ENCODE measurements around the gene GSX2. TPM values are rescaled to one million over a fixed set of nuclear protein-coding genes. Genes with fewer than 3 reads are reported as not detected.

GSX2 gene
- total and polyA plus RNA-seq, 10 donors = 0.47 TPM; not detected in 9

DNA sequence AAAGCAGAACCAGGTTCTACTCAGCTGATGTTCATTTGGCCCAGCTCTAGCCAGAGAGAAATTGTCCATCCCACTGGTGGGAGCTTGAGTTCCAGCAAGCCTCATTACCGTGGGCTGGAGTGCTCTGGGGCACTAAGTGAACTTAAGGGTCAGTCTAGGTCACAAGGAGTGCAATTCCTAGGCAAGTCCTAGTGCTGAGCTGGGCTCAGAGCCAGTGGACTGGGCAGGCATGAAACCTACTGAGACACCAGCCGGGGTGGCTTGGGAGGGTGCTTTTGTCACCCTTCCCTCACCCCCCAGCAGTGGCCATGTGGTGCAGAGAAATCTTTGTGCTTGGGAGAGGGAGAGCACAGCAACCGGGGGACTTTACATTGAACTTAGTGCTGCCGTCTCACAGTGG is 39.4 kb downstream of the GSX2 start:
- Histone ChIP-seq H3K4me3 (no peak overlapping the region), H3K27ac (no peak overlapping the region), H3K9me3 (no peaks in the 10 kb centered on the region), H3K36me3 (no peaks in the 10 kb centered on the region), H3K27me3 (replicated peaks in 1 of 7) (no peaks in the 10 kb centered on the region), H3K4me1 (no peaks in the 10 kb centered on the region)
- intact Hi-C loops (cut with DNase I; ENCODE audit: low total_unique reads) = no loop called here
- no peak for DNase-seq
- 45 to 64% (median 63%) methylated on average over 4 of the region's 4 CpGs for WGBS, 5 donors
- TF ChIP-seq POLR2AphosphoS5 (IDR thresholded peaks at IDR 0.05) (no peak), POLR2A (IDR thresholded peaks at IDR 0.05) (no peak)
- TF ChIP-seq, protein P1, sequence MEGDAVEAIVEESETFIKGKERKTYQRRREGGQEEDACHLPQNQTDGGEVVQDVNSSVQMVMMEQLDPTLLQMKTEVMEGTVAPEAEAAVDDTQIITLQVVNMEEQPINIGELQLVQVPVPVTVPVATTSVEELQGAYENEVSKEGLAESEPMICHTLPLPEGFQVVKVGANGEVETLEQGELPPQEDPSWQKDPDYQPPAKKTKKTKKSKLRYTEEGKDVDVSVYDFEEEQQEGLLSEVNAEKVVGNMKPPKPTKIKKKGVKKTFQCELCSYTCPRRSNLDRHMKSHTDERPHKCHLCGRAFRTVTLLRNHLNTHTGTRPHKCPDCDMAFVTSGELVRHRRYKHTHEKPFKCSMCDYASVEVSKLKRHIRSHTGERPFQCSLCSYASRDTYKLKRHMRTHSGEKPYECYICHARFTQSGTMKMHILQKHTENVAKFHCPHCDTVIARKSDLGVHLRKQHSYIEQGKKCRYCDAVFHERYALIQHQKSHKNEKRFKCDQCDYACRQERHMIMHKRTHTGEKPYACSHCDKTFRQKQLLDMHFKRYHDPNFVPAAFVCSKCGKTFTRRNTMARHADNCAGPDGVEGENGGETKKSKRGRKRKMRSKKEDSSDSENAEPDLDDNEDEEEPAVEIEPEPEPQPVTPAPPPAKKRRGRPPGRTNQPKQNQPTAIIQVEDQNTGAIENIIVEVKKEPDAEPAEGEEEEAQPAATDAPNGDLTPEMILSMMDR (IDR thresholded peaks at IDR 0.05 in 8 of 11, conservative IDR thresholded peaks at IDR 0.05 in 3 of 11) = no peak

DNA sequence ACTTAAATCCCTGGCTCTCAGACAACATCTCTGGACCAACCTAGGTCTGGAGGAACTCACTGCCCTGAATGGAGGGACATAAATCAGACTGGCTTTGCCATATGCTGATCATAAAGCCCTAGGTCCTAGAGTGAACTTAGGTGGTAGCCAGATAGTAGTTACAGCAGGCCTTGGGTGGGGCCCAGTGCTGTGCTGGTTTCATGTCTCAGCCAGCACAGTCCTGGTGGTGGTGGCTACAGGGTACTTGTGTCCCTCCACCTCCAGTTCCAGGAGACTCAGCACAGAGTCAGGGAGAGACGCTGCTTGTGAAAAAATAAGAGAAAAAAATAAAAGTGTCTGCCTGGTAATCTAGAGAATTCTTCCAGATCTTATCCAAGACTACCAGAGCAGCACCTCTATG is 40.3 kb downstream of the GSX2 start:
- intact Hi-C loops (cut with DNase I; ENCODE audit: low total_unique reads) = no loop called here
- Histone ChIP-seq H3K36me3 (no peaks in the 10 kb centered on the region), H3K9me3 (no peaks in the 10 kb centered on the region), H3K27ac (no peak overlapping the region), H3K4me1 (no peaks in the 10 kb centered on the region), H3K27me3 (replicated peaks in 1 of 7) (no peaks in the 10 kb centered on the region), H3K4me3 (no peak overlapping the region)
- TF ChIP-seq, protein P1 (IDR thresholded peaks at IDR 0.05 in 8 of 11, conservative IDR thresholded peaks at IDR 0.05 in 3 of 11) = no peak
- no peak for TF ChIP-seq POLR2AphosphoS5 (IDR thresholded peaks at IDR 0.05)
- no peak for TF ChIP-seq POLR2A (IDR thresholded peaks at IDR 0.05)
- WGBS, 5 donors = 92 to 100% (median 96%) methylated on average over 1 of the region's 1 CpG
- DNase-seq = no peak

DNA sequence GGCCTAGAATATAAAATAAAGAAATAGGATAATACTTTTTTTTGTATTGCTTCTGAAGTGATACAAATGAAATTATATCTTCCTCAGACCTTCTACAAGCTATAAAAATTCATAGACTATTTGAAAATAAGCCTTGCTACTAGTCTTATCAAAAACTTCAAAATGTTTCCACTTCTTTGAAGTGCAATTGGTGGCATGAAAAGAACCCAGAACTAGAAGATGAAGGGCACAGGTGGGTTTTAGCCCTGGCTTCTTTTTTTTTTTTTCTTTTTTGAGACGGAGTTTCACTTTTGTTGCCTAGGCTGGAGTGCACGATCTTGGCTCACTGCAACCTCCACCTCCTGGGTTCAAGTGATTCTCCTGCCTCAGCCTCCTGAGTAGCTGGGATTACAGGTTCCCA is 44.2 kb downstream of the GSX2 start:
- no peak overlapping the region for H3K4me3 ChIP-seq
- TF ChIP-seq, protein P1 (IDR thresholded peaks at IDR 0.05 in 8 of 11, conservative IDR thresholded peaks at IDR 0.05 in 3 of 11) = no peak
- no peak for TF ChIP-seq POLR2AphosphoS5 (IDR thresholded peaks at IDR 0.05)
- no peak for TF ChIP-seq POLR2A (IDR thresholded peaks at IDR 0.05)
- no peaks in the 10 kb centered on the region for H3K36me3 ChIP-seq
- H3K27me3 ChIP-seq (replicated peaks in 1 of 7) = peaks cover 0 to 10% (median 3%) of the 10 kb centered on the region in 7 donors
- DNase-seq = no peak
- intact Hi-C loops (cut with DNase I; ENCODE audit: low total_unique reads) = no loop called here
- no peaks in the 10 kb centered on the region for H3K4me1 ChIP-seq
- H3K27ac ChIP-seq = no peak overlapping the region
- WGBS, 5 donors = 70 to 77% (median 75%) methylated on average over 2 of the region's 2 CpGs
- H3K9me3 ChIP-seq = peaks cover 0 to 6% (median 0%) of the 10 kb centered on the region in 8 donors

DNA sequence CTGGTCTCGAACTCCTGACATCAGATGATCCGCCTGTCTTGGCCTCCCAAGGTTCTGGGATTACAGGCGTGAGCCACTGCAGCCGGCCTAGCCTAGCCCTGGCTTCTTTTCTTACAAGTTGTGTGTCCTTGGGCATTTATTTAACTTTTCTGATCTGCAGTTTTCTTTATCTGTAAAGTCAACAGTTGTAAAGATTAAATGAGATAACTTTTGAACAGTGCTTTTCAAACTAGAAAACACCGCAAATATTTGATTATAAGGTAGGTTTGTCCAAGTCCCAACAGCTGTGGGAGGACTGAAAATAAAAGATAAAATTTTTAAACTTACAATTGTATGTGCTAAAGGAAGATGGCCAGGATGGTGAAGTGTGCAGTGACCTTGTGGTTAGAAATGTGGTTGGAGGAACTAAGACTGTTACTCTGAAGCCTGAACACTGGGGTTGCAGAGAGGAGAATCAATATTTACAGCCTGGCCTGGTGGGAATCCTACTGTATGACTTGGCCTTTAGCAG is 44.8 kb downstream of the GSX2 start:
- Histone ChIP-seq H3K27me3 (replicated peaks in 1 of 7) (peaks cover 0 to 15% (median 4%) of the 10 kb centered on the region in 7 donors), H3K36me3 (no peaks in the 10 kb centered on the region), H3K4me1 (no peaks in the 10 kb centered on the region), H3K27ac (no peak overlapping the region), H3K4me3 (no peak overlapping the region), H3K9me3 (peaks cover 0 to 8% (median 0%) of the 10 kb centered on the region in 8 donors)
- DNase-seq = no peak
- TF ChIP-seq POLR2AphosphoS5 (IDR thresholded peaks at IDR 0.05) = no peak
- no peak for TF ChIP-seq POLR2A (IDR thresholded peaks at IDR 0.05)
- TF ChIP-seq, protein P1 (IDR thresholded peaks at IDR 0.05 in 8 of 11, conservative IDR thresholded peaks at IDR 0.05 in 3 of 11) = no peak
- intact Hi-C loops (cut with DNase I; ENCODE audit: low total_unique reads) = no loop called here
- WGBS, 5 donors = 79 to 84% (median 82%) methylated on average over 5 of the region's 5 CpGs
